ENCODE data around the gene RNF220.
"Not testable (repeated sequence)": the region's sequence is repeated elsewhere in the genome, so short reads cannot be mapped to it uniquely, and the experiment has no call there.

Gene RNF220

GRCh38 chr1:44684525-44684924 is 279.5 kb downstream of the RNF220 start:
- DNase-seq = no peak

- no peak for DNase-seq
These were observed 280.2 kb downstream of the RNF220 start for GRCh38 chr1:44685218-44685617.

- no peak for DNase-seq
These were observed 280.8 kb downstream of the RNF220 start for GRCh38 chr1:44685881-44686280.

GRCh38 chr1:44688760-44689446 is 283.8 kb downstream of the RNF220 start:
- DNase-seq = no peak

GRCh38 chr1:44689447-44689765 is 284.4 kb downstream of the RNF220 start:
- DNase-seq = no peak

- no peak for DNase-seq
These were observed 288.1 kb downstream of the RNF220 start for GRCh38 chr1:44693159-44693558.

- DNase-seq = no peak
These were observed 288.8 kb downstream of the RNF220 start for GRCh38 chr1:44693900-44694299.

- DNase-seq = no peak
These were observed 289.9 kb downstream of the RNF220 start for GRCh38 chr1:44694863-44695478.

GRCh38 chr1:44695671-44696070 is 290.6 kb downstream of the RNF220 start:
- no peak for DNase-seq

- DNase-seq = no peak
These were observed 291.0 kb downstream of the RNF220 start for GRCh38 chr1:44696101-44696500.

GRCh38 chr1:44696789-44697345 is 291.8 kb downstream of the RNF220 start:
- DNase-seq = no peak

- DNase-seq = no peak
These were observed 293.1 kb downstream of the RNF220 start for GRCh38 chr1:44698138-44698537.

GRCh38 chr1:44699375-44699774 is 294.3 kb downstream of the RNF220 start:
- DNase-seq = not testable (repeated sequence)

GRCh38 chr1:44700573-44700972 is 295.5 kb downstream of the RNF220 start:
- no peak for DNase-seq

- DNase-seq = no peak
These were observed 296.1 kb downstream of the RNF220 start for GRCh38 chr1:44701141-44701573.

Measured in NCI-H146 (cell line).